Endothelial cell of umbilical vein (primary cell): ENCODE data around the gene IBA57. TPM values are rescaled to one million over a fixed set of nuclear protein-coding genes. Genes with fewer than 3 reads are reported as not detected.

Experiments used
- BruUV-seq: library from RNA; stranded (reverse); fragments of 400-500 nt; replicated peaks from 2 replicates; lab custom pipeline; 2021; lab: Mats Ljungman, UMichigan
- CTCF ChIA-PET: fragments of 300-600, 350-600 bp; sonication (Branson Sonifier 250); formaldehyde crosslinking; loops from one replicate; lab custom pipeline; 2021; ENCODE audit warnings: antibody characterized with exemption, inconsistent platforms; lab: Charles Lee
- POLR2A ChIA-PET: fragments of 300-600, 350-600 bp; sonication (Branson Sonifier 250); formaldehyde crosslinking; loops from one replicate; lab custom pipeline; 2021; ENCODE audit warnings: antibody characterized with exemption, inconsistent platforms; lab: Charles Lee
- DNase-seq: peaks from one replicate; pipeline ENCODE4 v3.0.0-alpha.2; 2011; ENCODE audit warnings: low read depth, low spot score
- FAIRE-seq: peaks from 2 replicates; lab custom pipeline; 2011; peaks lifted over from hg19 to GRCh38; lab: Jason Lieb, UNC
- H2AFZ ChIP-seq: 2 replicates; pipeline ENCODE4 v1.6.0; 2012; ENCODE audit warnings: low read depth, low read length, control low read depth, inconsistent platforms
- H3K27ac ChIP-seq: 2 replicates; pipeline ENCODE4 v1.5.1; 2011; ENCODE audit warnings: low read depth, mild to moderate bottlenecking, control low read depth, low read length, moderate library complexity; ENCODE audit not compliant: insufficient read depth
- H3K27me3 ChIP-seq, 2 experiments: 2 replicates each; pipeline versions ENCODE4 v1.6.0 to v1.6.1; 2011; ENCODE audit warnings: low read length in 2 of 2, mixed read lengths in 1 of 2; ENCODE audit not compliant: control insufficient read depth in 2 of 2, insufficient read depth in 2 of 2
- H3K36me3 ChIP-seq, 2 experiments: 2 replicates in 1 of 2; 3 replicates in 1 of 2; pipeline ENCODE4 v1.5.1; 2011; ENCODE audit warnings: low read length in 2 of 2, mild to moderate bottlenecking in 1 of 2, moderate library complexity in 1 of 2; ENCODE audit not compliant: control insufficient read depth in 2 of 2, insufficient read depth in 2 of 2; ENCODE audit errors: extremely low read depth in 1 of 2
- H3K4me1 ChIP-seq: 3 replicates; pipeline ENCODE4 v1.5.1; 2011; ENCODE audit warnings: mild to moderate bottlenecking, low read length; ENCODE audit not compliant: control insufficient read depth, insufficient read depth; ENCODE audit errors: extremely low read depth
- H3K4me2 ChIP-seq: 2 replicates; pipeline ENCODE4 v1.6.1; 2011; ENCODE audit warnings: low read length, control low read depth, mixed read lengths; ENCODE audit not compliant: insufficient read depth
- H3K4me3 ChIP-seq, 3 experiments: fragments of 200-600 bp in 1 of 3; sonication (generic), shearing (Covaris generic) in 1 of 3; replicated peaks in 1 of 3; 2 replicates each; pipeline ENCODE4 v1.5.1; 2011 to 2016; ENCODE audit warnings: control low read depth in 3 of 3, low read length in 3 of 3, mild to moderate bottlenecking in 2 of 3, inconsistent platforms in 1 of 3, low read depth in 1 of 3, moderate library complexity in 1 of 3; ENCODE audit not compliant: insufficient read depth in 1 of 3
- H3K79me2 ChIP-seq: 2 replicates; pipeline ENCODE4 v1.6.0; 2012; ENCODE audit warnings: low read length, inconsistent platforms; ENCODE audit not compliant: control insufficient read depth, insufficient read depth
- H3K9ac ChIP-seq: replicated peaks from 2 replicates; pipeline ENCODE3; 2011; ENCODE audit warnings: low read length, control low read depth; ENCODE audit not compliant: insufficient read depth; ENCODE audit errors: extremely low read depth
- H3K9me1 ChIP-seq: replicated peaks from 3 replicates; pipeline ENCODE4 v1.6.0; 2011; ENCODE audit warnings: mild to moderate bottlenecking, low read length; ENCODE audit not compliant: control insufficient read depth, insufficient read depth; ENCODE audit errors: extremely low read depth
- H3K9me3 ChIP-seq: replicated peaks from 2 replicates; pipeline ENCODE4 v1.5.1; 2012; ENCODE audit warnings: low read length, inconsistent platforms; ENCODE audit not compliant: control insufficient read depth, insufficient read depth
- H4K20me1 ChIP-seq: replicated peaks from 2 replicates; pipeline ENCODE3; 2011; ENCODE audit warnings: mild to moderate bottlenecking, low read length; ENCODE audit not compliant: control insufficient read depth, insufficient read depth; ENCODE audit errors: extremely low read depth
- EZH2 ChIP-seq: IDR thresholded peaks from 2 replicates; pipeline ENCODE4 v1.6.1; 2012; ENCODE audit warnings: borderline replicate concordance, low read depth, mild to moderate bottlenecking, moderate library complexity, low read length, inconsistent platforms; ENCODE audit not compliant: severe bottlenecking
- FOS ChIP-seq: IDR thresholded peaks from 2 replicates; pipeline ENCODE4 v1.6.1; 2011; ENCODE audit warnings: mild to moderate bottlenecking, low read length, moderate library complexity, borderline replicate concordance; ENCODE audit not compliant: insufficient read depth
- JUN ChIP-seq: IDR thresholded peaks from 2 replicates; pipeline ENCODE4 v1.6.1; 2011; ENCODE audit warnings: borderline replicate concordance, low read depth; ENCODE audit not compliant: insufficient read length, insufficient read depth
- POLR2A ChIP-seq: IDR thresholded peaks from 2 replicates; pipeline ENCODE4 v1.6.1; 2012; ENCODE audit warnings: low read depth, mild to moderate bottlenecking, control low read depth, low read length
- dilution Hi-C: fragments of 300-500 bp; cut with MboI; formaldehyde crosslinking; loops from one replicate; pipeline ENCODE4 v1.15.0; 2019; ENCODE audit warnings: low sequenced_read_pairs; ENCODE audit not compliant: extremely low pct_ligation_motif_present
- intact Hi-C: fragments of 100-400 bp; cut with micrococcal nuclease; formaldehyde crosslinking; loops from one replicate; pipeline ENCODE4 v1.10.0; 2022
- polyA plus RNA-seq, 4 experiments: library from polyadenylated mRNA; depleted of rRNA in 3 of 4; stranded (reverse) in 3 of 4; unstranded in 1 of 4; fragments of >200 nt; gene quantifications; 2 replicates each; pipeline versions ENCODE4 v1.2.1 to v1.2.3, GENCODE V29; 2011 to 2012; ENCODE audit warnings: missing spikeins in 1 of 4
- total RNA-seq: library from RNA; stranded (reverse); gene quantifications from 2 replicates; pipeline ENCODE4 v1.2.3, GENCODE V29; 2021
- TF ChIP-seq, protein P1 (sequence below), 2 donors: IDR thresholded peaks; 1 replicate in 1 of 2; 2 replicates in 1 of 2; pipeline ENCODE4 v1.5.1; 2011; ENCODE audit warnings: low read length in 2 of 2, mild to moderate bottlenecking in 2 of 2, moderate library complexity in 2 of 2, control low read depth in 1 of 2, inconsistent platforms in 1 of 2, low read depth in 1 of 2; ENCODE audit not compliant: insufficient read depth in 1 of 2; ENCODE audit errors: extremely low read depth in 1 of 2
- TF ChIP-seq, protein P2 (sequence below): IDR thresholded peaks from 2 replicates; pipeline ENCODE4 v1.6.1; 2011; ENCODE audit not compliant: insufficient read depth, insufficient read length

Gene IBA57
- total and polyA plus RNA-seq, 2 donors (not counting 3 experiments of a cell fraction or from before 2014, with no cell fraction given): 3.4 to 7.7 TPM

GRCh38 chr1:228155596-228156514 is 9.7 kb upstream of the IBA57 start:
- no peak for FAIRE-seq
- TF ChIP-seq EZH2: no peak
- TF ChIP-seq POLR2A: no peak
- TF ChIP-seq, protein P1, sequence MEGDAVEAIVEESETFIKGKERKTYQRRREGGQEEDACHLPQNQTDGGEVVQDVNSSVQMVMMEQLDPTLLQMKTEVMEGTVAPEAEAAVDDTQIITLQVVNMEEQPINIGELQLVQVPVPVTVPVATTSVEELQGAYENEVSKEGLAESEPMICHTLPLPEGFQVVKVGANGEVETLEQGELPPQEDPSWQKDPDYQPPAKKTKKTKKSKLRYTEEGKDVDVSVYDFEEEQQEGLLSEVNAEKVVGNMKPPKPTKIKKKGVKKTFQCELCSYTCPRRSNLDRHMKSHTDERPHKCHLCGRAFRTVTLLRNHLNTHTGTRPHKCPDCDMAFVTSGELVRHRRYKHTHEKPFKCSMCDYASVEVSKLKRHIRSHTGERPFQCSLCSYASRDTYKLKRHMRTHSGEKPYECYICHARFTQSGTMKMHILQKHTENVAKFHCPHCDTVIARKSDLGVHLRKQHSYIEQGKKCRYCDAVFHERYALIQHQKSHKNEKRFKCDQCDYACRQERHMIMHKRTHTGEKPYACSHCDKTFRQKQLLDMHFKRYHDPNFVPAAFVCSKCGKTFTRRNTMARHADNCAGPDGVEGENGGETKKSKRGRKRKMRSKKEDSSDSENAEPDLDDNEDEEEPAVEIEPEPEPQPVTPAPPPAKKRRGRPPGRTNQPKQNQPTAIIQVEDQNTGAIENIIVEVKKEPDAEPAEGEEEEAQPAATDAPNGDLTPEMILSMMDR (IDR thresholded peaks at IDR 0.05; ENCODE audit: extremely low read depth in 1 of 2, insufficient read depth in 1 of 2, low read depth in 1 of 2, low read length in 2 of 2): no peak
- no peak for TF ChIP-seq JUN
- no peak for TF ChIP-seq FOS
- TF ChIP-seq, protein P2, sequence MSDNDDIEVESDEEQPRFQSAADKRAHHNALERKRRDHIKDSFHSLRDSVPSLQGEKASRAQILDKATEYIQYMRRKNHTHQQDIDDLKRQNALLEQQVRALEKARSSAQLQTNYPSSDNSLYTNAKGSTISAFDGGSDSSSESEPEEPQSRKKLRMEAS: peak; percentile 32
- Histone ChIP-seq H3K27me3 (no peaks in the 10 kb centered on the region), H3K4me3 (no peak overlapping the region), H3K9me3 (no peaks in the 10 kb centered on the region), H4K20me1 (no peaks in the 10 kb centered on the region), H3K9ac (no peak overlapping the region), H3K4me1 (no peaks in the 10 kb centered on the region), H2AFZ (no peak overlapping the region), H3K9me1 (no peaks in the 10 kb centered on the region), H3K4me2 (no peak overlapping the region), H3K79me2 (no peaks in the 10 kb centered on the region), H3K27ac (no peak overlapping the region), H3K36me3 (no peaks in the 10 kb centered on the region)
- dilution Hi-C loops: no loop called here
- intact Hi-C loops: no loop called here
- no TSS peak for BruUV-seq
- DNase-seq: no peak
- POLR2A ChIA-PET: no interaction called here
- CTCF ChIA-PET: interaction anchor here (1.0 to 1.1 kb wide), 2 partner anchors 9 to 156 kb away, joined by 3 read pairs; partner anchors contain the start of gene IBA57
